Endothelial cell of umbilical vein (primary cell): ENCODE results near the gene TMEM178A. TPM values are rescaled to one million over a fixed set of nuclear protein-coding genes. Genes with fewer than 3 reads are reported as not detected.

Experiments
- BruUV-seq: library from RNA; stranded (reverse); fragments of 400-500 nt; replicated peaks from 2 replicates; lab custom pipeline; 2021; lab: Mats Ljungman, UMichigan
- CTCF ChIA-PET: fragments of 300-600, 350-600 bp; sonication (Branson Sonifier 250); formaldehyde crosslinking; loops from one replicate; lab custom pipeline; 2021; ENCODE audit warnings: antibody characterized with exemption, inconsistent platforms; lab: Charles Lee
- POLR2A ChIA-PET: fragments of 300-600, 350-600 bp; sonication (Branson Sonifier 250); formaldehyde crosslinking; loops from one replicate; lab custom pipeline; 2021; ENCODE audit warnings: antibody characterized with exemption, inconsistent platforms; lab: Charles Lee
- DNase-seq: peaks from one replicate; pipeline ENCODE4 v3.0.0-alpha.2; 2011; ENCODE audit warnings: low read depth, low spot score
- FAIRE-seq: peaks from 2 replicates; lab custom pipeline; 2011; peaks lifted over from hg19 to GRCh38; lab: Jason Lieb, UNC
- H2AFZ ChIP-seq: 2 replicates; pipeline ENCODE4 v1.6.0; 2012; ENCODE audit warnings: low read depth, low read length, control low read depth, inconsistent platforms
- H3K27ac ChIP-seq: 2 replicates; pipeline ENCODE4 v1.5.1; 2011; ENCODE audit warnings: low read depth, mild to moderate bottlenecking, control low read depth, low read length, moderate library complexity; ENCODE audit not compliant: insufficient read depth
- H3K27me3 ChIP-seq, 2 experiments: 2 replicates each; pipeline versions ENCODE4 v1.6.0 to v1.6.1; 2011; ENCODE audit warnings: low read length in 2 of 2, mixed read lengths in 1 of 2; ENCODE audit not compliant: control insufficient read depth in 2 of 2, insufficient read depth in 2 of 2
- H3K36me3 ChIP-seq, 2 experiments: 2 replicates in 1 of 2; 3 replicates in 1 of 2; pipeline ENCODE4 v1.5.1; 2011; ENCODE audit warnings: low read length in 2 of 2, mild to moderate bottlenecking in 1 of 2, moderate library complexity in 1 of 2; ENCODE audit not compliant: control insufficient read depth in 2 of 2, insufficient read depth in 2 of 2; ENCODE audit errors: extremely low read depth in 1 of 2
- H3K4me1 ChIP-seq: 3 replicates; pipeline ENCODE4 v1.5.1; 2011; ENCODE audit warnings: mild to moderate bottlenecking, low read length; ENCODE audit not compliant: control insufficient read depth, insufficient read depth; ENCODE audit errors: extremely low read depth
- H3K4me2 ChIP-seq: 2 replicates; pipeline ENCODE4 v1.6.1; 2011; ENCODE audit warnings: low read length, control low read depth, mixed read lengths; ENCODE audit not compliant: insufficient read depth
- H3K4me3 ChIP-seq, 3 experiments: fragments of 200-600 bp in 1 of 3; sonication (generic), shearing (Covaris generic) in 1 of 3; replicated peaks in 1 of 3; 2 replicates each; pipeline ENCODE4 v1.5.1; 2011 to 2016; ENCODE audit warnings: control low read depth in 3 of 3, low read length in 3 of 3, mild to moderate bottlenecking in 2 of 3, inconsistent platforms in 1 of 3, low read depth in 1 of 3, moderate library complexity in 1 of 3; ENCODE audit not compliant: insufficient read depth in 1 of 3
- H3K79me2 ChIP-seq: 2 replicates; pipeline ENCODE4 v1.6.0; 2012; ENCODE audit warnings: low read length, inconsistent platforms; ENCODE audit not compliant: control insufficient read depth, insufficient read depth
- H3K9ac ChIP-seq: replicated peaks from 2 replicates; pipeline ENCODE3; 2011; ENCODE audit warnings: low read length, control low read depth; ENCODE audit not compliant: insufficient read depth; ENCODE audit errors: extremely low read depth
- H3K9me1 ChIP-seq: replicated peaks from 3 replicates; pipeline ENCODE4 v1.6.0; 2011; ENCODE audit warnings: mild to moderate bottlenecking, low read length; ENCODE audit not compliant: control insufficient read depth, insufficient read depth; ENCODE audit errors: extremely low read depth
- H3K9me3 ChIP-seq: replicated peaks from 2 replicates; pipeline ENCODE4 v1.5.1; 2012; ENCODE audit warnings: low read length, inconsistent platforms; ENCODE audit not compliant: control insufficient read depth, insufficient read depth
- H4K20me1 ChIP-seq: replicated peaks from 2 replicates; pipeline ENCODE3; 2011; ENCODE audit warnings: mild to moderate bottlenecking, low read length; ENCODE audit not compliant: control insufficient read depth, insufficient read depth; ENCODE audit errors: extremely low read depth
- EZH2 ChIP-seq: IDR thresholded peaks from 2 replicates; pipeline ENCODE4 v1.6.1; 2012; ENCODE audit warnings: borderline replicate concordance, low read depth, mild to moderate bottlenecking, moderate library complexity, low read length, inconsistent platforms; ENCODE audit not compliant: severe bottlenecking
- FOS ChIP-seq: IDR thresholded peaks from 2 replicates; pipeline ENCODE4 v1.6.1; 2011; ENCODE audit warnings: mild to moderate bottlenecking, low read length, moderate library complexity, borderline replicate concordance; ENCODE audit not compliant: insufficient read depth
- GATA2 ChIP-seq: IDR thresholded peaks from 2 replicates; pipeline ENCODE4 v1.7.0; 2011; ENCODE audit warnings: low read depth, mild to moderate bottlenecking, moderate library complexity, mixed read lengths, low read length; ENCODE audit not compliant: insufficient read length, insufficient read depth
- JUN ChIP-seq: IDR thresholded peaks from 2 replicates; pipeline ENCODE4 v1.6.1; 2011; ENCODE audit warnings: borderline replicate concordance, low read depth; ENCODE audit not compliant: insufficient read length, insufficient read depth
- MYC ChIP-seq: IDR thresholded peaks from one replicate; pipeline ENCODE4 v1.6.1; 2011; ENCODE audit warnings: mild to moderate bottlenecking, low read depth, low read length
- POLR2A ChIP-seq: IDR thresholded peaks from 2 replicates; pipeline ENCODE4 v1.6.1; 2012; ENCODE audit warnings: low read depth, mild to moderate bottlenecking, control low read depth, low read length
- POLR2AphosphoS5 ChIP-seq: IDR thresholded peaks from 2 replicates; pipeline ENCODE4 v1.6.1; 2012; ENCODE audit warnings: low read depth, mild to moderate bottlenecking, control low read depth, low read length, moderate library complexity; ENCODE audit not compliant: insufficient read depth
- dilution Hi-C: fragments of 300-500 bp; cut with MboI; formaldehyde crosslinking; loops from one replicate; pipeline ENCODE4 v1.15.0; 2019; ENCODE audit warnings: low sequenced_read_pairs; ENCODE audit not compliant: extremely low pct_ligation_motif_present
- intact Hi-C: fragments of 100-400 bp; cut with micrococcal nuclease; formaldehyde crosslinking; loops from one replicate; pipeline ENCODE4 v1.10.0; 2022
- polyA plus RNA-seq, 4 experiments: library from polyadenylated mRNA; depleted of rRNA in 3 of 4; stranded (reverse) in 3 of 4; unstranded in 1 of 4; fragments of >200 nt; gene quantifications; 2 replicates each; pipeline versions ENCODE4 v1.2.1 to v1.2.3, GENCODE V29; 2011 to 2012; ENCODE audit warnings: missing spikeins in 1 of 4
- total RNA-seq: library from RNA; stranded (reverse); gene quantifications from 2 replicates; pipeline ENCODE4 v1.2.3, GENCODE V29; 2021
- TF ChIP-seq, protein P1 (sequence below): IDR thresholded peaks from 2 replicates; pipeline ENCODE4 v1.6.1; 2011; ENCODE audit not compliant: insufficient read depth, insufficient read length
- TF ChIP-seq, protein P2 (sequence below), 2 donors: IDR thresholded peaks; 1 replicate in 1 of 2; 2 replicates in 1 of 2; pipeline ENCODE4 v1.5.1; 2011; ENCODE audit warnings: low read length in 2 of 2, mild to moderate bottlenecking in 2 of 2, moderate library complexity in 2 of 2, control low read depth in 1 of 2, inconsistent platforms in 1 of 2, low read depth in 1 of 2; ENCODE audit not compliant: insufficient read depth in 1 of 2; ENCODE audit errors: extremely low read depth in 1 of 2

TMEM178A gene
- total and polyA plus RNA-seq, 2 donors (not counting 3 experiments of a cell fraction or from before 2014, with no cell fraction given) = 1.5 to 2.8 TPM

DNA sequence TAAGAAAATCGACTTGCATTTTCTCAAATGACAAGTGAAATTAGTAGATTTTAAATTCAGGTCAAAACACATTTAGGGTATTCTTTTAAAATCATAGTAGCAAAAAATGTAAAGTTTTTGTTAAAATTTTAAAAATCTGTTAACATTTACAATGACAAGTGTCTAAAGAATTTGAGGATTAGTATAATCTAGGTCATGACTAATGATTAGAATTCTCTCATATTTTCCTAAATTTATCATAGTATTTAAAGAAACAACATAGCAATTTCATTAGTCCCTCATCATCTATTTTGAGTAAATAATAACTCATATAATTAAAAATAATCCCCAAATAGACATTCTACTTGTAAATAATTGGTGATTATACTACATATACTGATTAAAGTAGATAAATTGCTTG is 89.7 kb downstream of the TMEM178A start:
- intact Hi-C loops (no loop called here), dilution Hi-C loops (no loop called here)
- no peaks in the 10 kb centered on the region for H3K9me1 ChIP-seq
- no TSS peak for BruUV-seq
- H2AFZ ChIP-seq = no peak overlapping the region
- DNase-seq (no peak), FAIRE-seq (peak; percentile 15)
- H3K27me3 ChIP-seq = no peaks in the 10 kb centered on the region
- no peaks in the 10 kb centered on the region for H3K9me3 ChIP-seq
- no peaks in the 10 kb centered on the region for H3K79me2 ChIP-seq
- POLR2A ChIA-PET = no interaction called here
- no peak overlapping the region for H3K4me3 ChIP-seq
- CTCF ChIA-PET = no interaction called here
- H4K20me1 ChIP-seq = no peaks in the 10 kb centered on the region
- no peak overlapping the region for H3K27ac ChIP-seq
- H3K4me2 ChIP-seq = no peak overlapping the region
- no peaks in the 10 kb centered on the region for H3K4me1 ChIP-seq
- peaks cover 6 to 25% of the 10 kb centered on the region in 2 experiments for H3K36me3 ChIP-seq
- no peak for TF ChIP-seq POLR2A
- TF ChIP-seq EZH2 = no peak
- TF ChIP-seq, protein P1, sequence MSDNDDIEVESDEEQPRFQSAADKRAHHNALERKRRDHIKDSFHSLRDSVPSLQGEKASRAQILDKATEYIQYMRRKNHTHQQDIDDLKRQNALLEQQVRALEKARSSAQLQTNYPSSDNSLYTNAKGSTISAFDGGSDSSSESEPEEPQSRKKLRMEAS = no peak
- H3K9ac ChIP-seq = no peak overlapping the region

DNA sequence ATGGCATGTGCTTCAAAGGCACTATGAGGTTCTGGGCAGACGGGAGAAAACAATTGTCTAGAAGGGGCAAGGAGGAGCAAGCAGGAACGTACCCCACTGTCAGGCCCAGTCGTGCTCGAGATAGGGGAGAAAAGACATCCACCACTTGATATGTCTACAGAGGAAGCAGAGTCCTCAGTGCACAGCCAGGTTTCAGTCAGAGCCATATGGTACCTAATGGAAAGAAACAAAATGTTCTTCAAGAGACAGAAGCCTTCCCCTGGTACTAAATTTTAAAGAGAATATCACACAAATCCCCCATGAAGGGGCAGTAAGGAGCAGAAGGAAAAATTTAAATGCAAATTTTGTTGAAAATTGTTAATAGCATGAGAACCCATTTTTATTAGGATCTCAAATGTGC is 91.4 kb downstream of the TMEM178A start:
- no peaks in the 10 kb centered on the region for H3K9me3 ChIP-seq
- no peak for FAIRE-seq

More for the DNA sequence above, 91.4 kb downstream of the TMEM178A start:
- no TSS peak for BruUV-seq
- Histone ChIP-seq H3K9me1 (no peaks in the 10 kb centered on the region), H3K27ac (no peak overlapping the region), H3K4me1 (no peaks in the 10 kb centered on the region), H2AFZ (no peak overlapping the region), H3K27me3 (no peaks in the 10 kb centered on the region), H3K4me2 (no peak overlapping the region), H3K79me2 (no peaks in the 10 kb centered on the region), H3K36me3 (peaks cover 6 to 25% of the 10 kb centered on the region in 2 experiments), H4K20me1 (no peaks in the 10 kb centered on the region), H3K4me3 (no peak overlapping the region), H3K9ac (no peak overlapping the region)
- no peak for DNase-seq
- dilution Hi-C loops = no loop called here
- ChIA-PET POLR2A (interaction anchor here (1.0 kb wide), 1 partner anchor 1006 kb away, joined by 4 read pairs; the partner anchor contains the start of gene SRSF7), CTCF (no interaction called here)
- intact Hi-C loops = no loop called here
- no peak for TF ChIP-seq POLR2A
- TF ChIP-seq MYC = no peak
- TF ChIP-seq EZH2 = no peak
- no peak for TF ChIP-seq FOS
- TF ChIP-seq POLR2AphosphoS5 = no peak
- TF ChIP-seq, protein P1 = no peak
- TF ChIP-seq, protein P2, sequence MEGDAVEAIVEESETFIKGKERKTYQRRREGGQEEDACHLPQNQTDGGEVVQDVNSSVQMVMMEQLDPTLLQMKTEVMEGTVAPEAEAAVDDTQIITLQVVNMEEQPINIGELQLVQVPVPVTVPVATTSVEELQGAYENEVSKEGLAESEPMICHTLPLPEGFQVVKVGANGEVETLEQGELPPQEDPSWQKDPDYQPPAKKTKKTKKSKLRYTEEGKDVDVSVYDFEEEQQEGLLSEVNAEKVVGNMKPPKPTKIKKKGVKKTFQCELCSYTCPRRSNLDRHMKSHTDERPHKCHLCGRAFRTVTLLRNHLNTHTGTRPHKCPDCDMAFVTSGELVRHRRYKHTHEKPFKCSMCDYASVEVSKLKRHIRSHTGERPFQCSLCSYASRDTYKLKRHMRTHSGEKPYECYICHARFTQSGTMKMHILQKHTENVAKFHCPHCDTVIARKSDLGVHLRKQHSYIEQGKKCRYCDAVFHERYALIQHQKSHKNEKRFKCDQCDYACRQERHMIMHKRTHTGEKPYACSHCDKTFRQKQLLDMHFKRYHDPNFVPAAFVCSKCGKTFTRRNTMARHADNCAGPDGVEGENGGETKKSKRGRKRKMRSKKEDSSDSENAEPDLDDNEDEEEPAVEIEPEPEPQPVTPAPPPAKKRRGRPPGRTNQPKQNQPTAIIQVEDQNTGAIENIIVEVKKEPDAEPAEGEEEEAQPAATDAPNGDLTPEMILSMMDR (IDR thresholded peaks at IDR 0.05; ENCODE audit: extremely low read depth in 1 of 2, insufficient read depth in 1 of 2, low read depth in 1 of 2, low read length in 2 of 2) = no peak
- TF ChIP-seq GATA2 = no peak
- TF ChIP-seq JUN = no peak
